ENCODE data around the gene SV2C.

DNA sequence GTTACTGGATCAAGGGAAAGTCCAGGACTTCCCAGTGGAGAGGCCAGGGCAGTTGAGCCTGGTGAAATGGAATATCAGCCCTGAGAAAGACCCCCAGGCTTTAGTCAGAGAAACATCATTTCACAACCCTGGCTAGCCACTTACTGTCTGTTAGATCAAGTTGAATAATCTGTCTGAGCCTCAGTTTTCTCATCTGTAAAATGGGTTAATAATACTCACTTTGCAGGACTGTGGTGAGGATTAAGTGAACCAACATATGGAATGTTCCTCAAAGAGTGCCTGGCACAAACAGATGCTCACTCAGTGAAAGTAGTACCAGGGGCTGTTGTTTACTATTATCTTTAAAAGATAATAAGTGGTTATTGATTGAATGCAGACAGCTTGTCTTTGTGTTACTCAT, 110.5 kb downstream of the SV2C start:
- TF ChIP-seq EZH2 (IDR thresholded peaks at IDR 0.05; ENCODE audit: borderline replicate concordance, low read depth, low read length, severe bottlenecking) = no peak
- TF ChIP-seq, protein P1, sequence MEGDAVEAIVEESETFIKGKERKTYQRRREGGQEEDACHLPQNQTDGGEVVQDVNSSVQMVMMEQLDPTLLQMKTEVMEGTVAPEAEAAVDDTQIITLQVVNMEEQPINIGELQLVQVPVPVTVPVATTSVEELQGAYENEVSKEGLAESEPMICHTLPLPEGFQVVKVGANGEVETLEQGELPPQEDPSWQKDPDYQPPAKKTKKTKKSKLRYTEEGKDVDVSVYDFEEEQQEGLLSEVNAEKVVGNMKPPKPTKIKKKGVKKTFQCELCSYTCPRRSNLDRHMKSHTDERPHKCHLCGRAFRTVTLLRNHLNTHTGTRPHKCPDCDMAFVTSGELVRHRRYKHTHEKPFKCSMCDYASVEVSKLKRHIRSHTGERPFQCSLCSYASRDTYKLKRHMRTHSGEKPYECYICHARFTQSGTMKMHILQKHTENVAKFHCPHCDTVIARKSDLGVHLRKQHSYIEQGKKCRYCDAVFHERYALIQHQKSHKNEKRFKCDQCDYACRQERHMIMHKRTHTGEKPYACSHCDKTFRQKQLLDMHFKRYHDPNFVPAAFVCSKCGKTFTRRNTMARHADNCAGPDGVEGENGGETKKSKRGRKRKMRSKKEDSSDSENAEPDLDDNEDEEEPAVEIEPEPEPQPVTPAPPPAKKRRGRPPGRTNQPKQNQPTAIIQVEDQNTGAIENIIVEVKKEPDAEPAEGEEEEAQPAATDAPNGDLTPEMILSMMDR (IDR thresholded peaks at IDR 0.05; ENCODE audit: borderline replicate concordance, extremely low read depth, low read length, poor library complexity, severe bottlenecking) = no peak
